Liver (tissue), 3 donors: Measurements from ENCODE around the gene EIF2B5.

Experiments
- EGR1 ChIP-seq, 2 donors: IDR thresholded peaks; 2 replicates each; pipeline ENCODE4 v1.6.1; 2016 to 2018; ENCODE audit warnings: antibody characterized with exemption in 2 of 2, low read depth in 2 of 2
- FOXA1 ChIP-seq: IDR thresholded peaks from 2 replicates; pipeline ENCODE4 v1.6.1; 2016; ENCODE audit warnings: antibody characterized with exemption
- FOXA2 ChIP-seq: IDR thresholded peaks from 2 replicates; pipeline ENCODE4 v1.6.1; 2016; ENCODE audit warnings: antibody characterized with exemption
- GABPA ChIP-seq, 2 donors: IDR thresholded peaks in 1 of 2; conservative IDR thresholded peaks in 1 of 2; 2 replicates each; pipeline ENCODE4 v1.6.1; 2016; ENCODE audit warnings: antibody characterized with exemption in 2 of 2, mild to moderate bottlenecking in 1 of 2, moderate library complexity in 1 of 2
- HNF4G ChIP-seq: IDR thresholded peaks from 2 replicates; pipeline ENCODE4 v1.6.1; 2016; ENCODE audit warnings: antibody characterized with exemption
- MAX ChIP-seq: IDR thresholded peaks from 2 replicates; pipeline ENCODE4 v1.6.1; 2016; ENCODE audit warnings: antibody characterized with exemption
- RAD21 ChIP-seq, 2 donors: IDR thresholded peaks; 2 replicates each; pipeline ENCODE4 v1.6.1; 2016; ENCODE audit warnings: antibody characterized with exemption in 2 of 2, mild to moderate bottlenecking in 2 of 2
- REST ChIP-seq: IDR thresholded peaks from 2 replicates; pipeline ENCODE4 v1.6.1; 2016; ENCODE audit warnings: antibody characterized with exemption, mild to moderate bottlenecking
- RXRA ChIP-seq, 2 donors: IDR thresholded peaks; 2 replicates each; pipeline ENCODE4 v1.6.1; 2017 to 2018; ENCODE audit warnings: antibody characterized with exemption in 2 of 2, mild to moderate bottlenecking in 1 of 2
- ZBTB33 ChIP-seq: IDR thresholded peaks from 2 replicates; pipeline ENCODE4 v1.6.1; 2016; ENCODE audit warnings: antibody characterized with exemption
- TF ChIP-seq, protein P1 (sequence below): fragments of 150-350 bp; IDR thresholded peaks from 2 replicates; pipeline ENCODE4 v1.5.1; 2017; ENCODE audit warnings: improper control_type of control experiment, low read depth, low read length; ENCODE audit not compliant: missing input control
- donor health status: healthy.
- donor health status: healthy.

DNA sequence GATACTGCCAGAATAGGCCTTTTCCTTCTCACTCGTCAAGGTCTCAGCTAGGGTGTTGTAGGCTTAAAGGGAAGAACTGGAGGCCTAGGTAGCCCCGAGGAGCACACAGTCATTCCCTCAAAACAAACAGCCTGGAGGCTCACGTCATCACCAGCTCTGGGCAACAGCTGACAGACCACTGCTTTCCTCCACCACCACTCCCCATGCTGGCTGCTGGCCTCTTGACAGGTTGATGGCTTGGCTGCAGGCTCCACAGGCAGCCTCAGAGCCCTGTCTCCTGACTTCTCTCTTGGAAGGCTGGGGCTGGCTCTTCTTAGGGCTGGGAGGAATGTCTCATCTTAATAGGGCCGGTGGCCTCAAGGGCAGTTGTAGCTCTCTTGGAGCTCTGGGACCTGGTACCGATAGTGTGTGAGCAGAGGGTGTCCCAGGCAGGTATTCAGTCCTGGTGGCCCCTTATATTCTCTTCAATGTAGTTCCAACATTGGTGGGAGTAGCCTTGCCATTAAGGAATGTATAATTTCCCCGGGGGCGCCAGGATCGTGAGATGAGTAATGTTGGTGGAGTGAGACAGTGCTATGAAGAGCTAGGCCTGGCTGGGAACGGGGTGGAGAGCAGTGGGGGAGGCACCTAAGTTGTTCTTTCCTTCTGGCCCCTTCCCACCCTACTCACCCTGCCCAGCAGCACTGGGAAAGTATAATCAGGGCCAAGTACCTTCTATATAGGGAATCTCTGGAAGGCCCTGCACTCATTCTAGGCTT is 33.4 kb downstream of the EIF2B5 start:
- TF ChIP-seq FOXA2, result no peak
- no peak for TF ChIP-seq HNF4G
- TF ChIP-seq EGR1 (IDR thresholded peaks at IDR 0.05; ENCODE audit: low read depth in 2 of 2), result no peak
- no peak for TF ChIP-seq MAX
- TF ChIP-seq, protein P1, sequence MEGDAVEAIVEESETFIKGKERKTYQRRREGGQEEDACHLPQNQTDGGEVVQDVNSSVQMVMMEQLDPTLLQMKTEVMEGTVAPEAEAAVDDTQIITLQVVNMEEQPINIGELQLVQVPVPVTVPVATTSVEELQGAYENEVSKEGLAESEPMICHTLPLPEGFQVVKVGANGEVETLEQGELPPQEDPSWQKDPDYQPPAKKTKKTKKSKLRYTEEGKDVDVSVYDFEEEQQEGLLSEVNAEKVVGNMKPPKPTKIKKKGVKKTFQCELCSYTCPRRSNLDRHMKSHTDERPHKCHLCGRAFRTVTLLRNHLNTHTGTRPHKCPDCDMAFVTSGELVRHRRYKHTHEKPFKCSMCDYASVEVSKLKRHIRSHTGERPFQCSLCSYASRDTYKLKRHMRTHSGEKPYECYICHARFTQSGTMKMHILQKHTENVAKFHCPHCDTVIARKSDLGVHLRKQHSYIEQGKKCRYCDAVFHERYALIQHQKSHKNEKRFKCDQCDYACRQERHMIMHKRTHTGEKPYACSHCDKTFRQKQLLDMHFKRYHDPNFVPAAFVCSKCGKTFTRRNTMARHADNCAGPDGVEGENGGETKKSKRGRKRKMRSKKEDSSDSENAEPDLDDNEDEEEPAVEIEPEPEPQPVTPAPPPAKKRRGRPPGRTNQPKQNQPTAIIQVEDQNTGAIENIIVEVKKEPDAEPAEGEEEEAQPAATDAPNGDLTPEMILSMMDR, result no peak
- no peak for TF ChIP-seq RAD21 (IDR thresholded peaks at IDR 0.05)
- no peak for TF ChIP-seq REST
- TF ChIP-seq RXRA (IDR thresholded peaks at IDR 0.05), result no peak
- TF ChIP-seq GABPA (IDR thresholded peaks at IDR 0.05 in 1 of 2, conservative IDR thresholded peaks at IDR 0.05 in 1 of 2), result no peak
- TF ChIP-seq ZBTB33, result no peak
- no peak for TF ChIP-seq FOXA1
